IMR-90 (cell line): Measurements from ENCODE around the gene ACTRT2.

Experiments
- BHLHE40 ChIP-seq: fragments of 150-350 bp; IDR thresholded peaks from 2 replicates; pipeline ENCODE4 v1.6.1; 2016; ENCODE audit warnings: mild to moderate bottlenecking, low read depth, low read length
- CEBPB ChIP-seq: IDR thresholded peaks from 2 replicates; pipeline ENCODE4 v1.6.1; 2012; ENCODE audit warnings: low read depth, low read length, improper control_type of control experiment
- FOS ChIP-seq: fragments of 150-350 bp; IDR thresholded peaks from 2 replicates; pipeline ENCODE4 v1.6.1; 2016; ENCODE audit warnings: low read depth, low read length
- MAFK ChIP-seq: IDR thresholded peaks from 2 replicates; pipeline ENCODE4 v1.6.1; 2012; ENCODE audit warnings: low read depth, low read length, improper control_type of control experiment
- MAZ ChIP-seq: IDR thresholded peaks from 2 replicates; pipeline ENCODE4 v1.6.1; 2012; ENCODE audit warnings: low read depth, mild to moderate bottlenecking, low read length, improper control_type of control experiment, moderate library complexity, borderline replicate concordance
- MXI1 ChIP-seq: IDR thresholded peaks from 2 replicates; pipeline ENCODE4 v1.6.1; 2012; ENCODE audit warnings: low read depth, mild to moderate bottlenecking, low read length, moderate library complexity, borderline replicate concordance
- POLR2A ChIP-seq: IDR thresholded peaks from 2 replicates; pipeline ENCODE4 v1.6.1; 2012; ENCODE audit warnings: mild to moderate bottlenecking, low read depth, low read length
- RAD21 ChIP-seq: IDR thresholded peaks from 2 replicates; pipeline ENCODE4 v1.6.1; 2012; ENCODE audit warnings: low read length, improper control_type of control experiment
- RCOR1 ChIP-seq: IDR thresholded peaks from 2 replicates; pipeline ENCODE4 v1.6.1; 2012; ENCODE audit warnings: mild to moderate bottlenecking, low read length, improper control_type of control experiment; ENCODE audit not compliant: insufficient replicate concordance
- RFX5 ChIP-seq: IDR thresholded peaks from 2 replicates; pipeline ENCODE4 v1.8.0; 2012; ENCODE audit warnings: low read depth, mild to moderate bottlenecking, low read length, moderate library complexity
- SMC3 ChIP-seq: fragments of 150-350 bp; IDR thresholded peaks from 2 replicates; pipeline ENCODE4 v1.6.1; 2016; ENCODE audit warnings: low read depth, mild to moderate bottlenecking, antibody characterized with exemption, low read length, moderate library complexity
- TF ChIP-seq, protein P1 (sequence below): fragments of 150-350 bp; IDR thresholded peaks from 2 replicates; pipeline ENCODE4 v1.6.1; 2017; ENCODE audit warnings: mild to moderate bottlenecking, antibody characterized with exemption, low read length, low read depth
- TF ChIP-seq, protein P2 (sequence below): conservative IDR thresholded peaks from 2 replicates; pipeline ENCODE4 v1.5.1; 2012; ENCODE audit warnings: mild to moderate bottlenecking, low read depth, low read length, improper control_type of control experiment
- TF ChIP-seq, protein P3 (sequence below): fragments of 150-350 bp; IDR thresholded peaks from 2 replicates; pipeline ENCODE4 v1.6.1; 2016; ENCODE audit warnings: low read depth, mild to moderate bottlenecking, low read length, moderate library complexity, borderline replicate concordance

DNA sequence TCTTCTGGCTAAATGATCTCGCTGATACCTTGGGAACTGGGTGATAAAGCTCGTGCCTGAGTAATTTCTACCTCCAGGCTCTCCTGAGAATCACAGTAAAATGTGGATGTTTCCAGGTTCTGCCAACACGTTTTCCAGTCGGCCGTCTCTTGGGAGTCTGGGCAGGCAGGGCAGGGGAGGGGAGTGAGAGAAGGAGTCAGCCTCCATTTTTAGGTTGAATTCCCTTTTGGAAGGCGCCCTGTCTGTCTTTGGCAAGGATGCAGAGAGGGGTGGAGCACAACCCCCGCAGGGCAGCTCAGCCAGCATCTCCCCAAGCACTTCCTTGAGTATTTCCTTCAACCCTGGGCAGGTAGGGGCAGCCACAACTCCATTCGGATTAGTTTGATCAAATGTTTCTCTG lies 15.5 kb upstream of the ACTRT2 start:
- TF ChIP-seq, protein P1, sequence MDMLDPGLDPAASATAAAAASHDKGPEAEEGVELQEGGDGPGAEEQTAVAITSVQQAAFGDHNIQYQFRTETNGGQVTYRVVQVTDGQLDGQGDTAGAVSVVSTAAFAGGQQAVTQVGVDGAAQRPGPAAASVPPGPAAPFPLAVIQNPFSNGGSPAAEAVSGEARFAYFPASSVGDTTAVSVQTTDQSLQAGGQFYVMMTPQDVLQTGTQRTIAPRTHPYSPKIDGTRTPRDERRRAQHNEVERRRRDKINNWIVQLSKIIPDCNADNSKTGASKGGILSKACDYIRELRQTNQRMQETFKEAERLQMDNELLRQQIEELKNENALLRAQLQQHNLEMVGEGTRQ, result no peak
- TF ChIP-seq, protein P2, sequence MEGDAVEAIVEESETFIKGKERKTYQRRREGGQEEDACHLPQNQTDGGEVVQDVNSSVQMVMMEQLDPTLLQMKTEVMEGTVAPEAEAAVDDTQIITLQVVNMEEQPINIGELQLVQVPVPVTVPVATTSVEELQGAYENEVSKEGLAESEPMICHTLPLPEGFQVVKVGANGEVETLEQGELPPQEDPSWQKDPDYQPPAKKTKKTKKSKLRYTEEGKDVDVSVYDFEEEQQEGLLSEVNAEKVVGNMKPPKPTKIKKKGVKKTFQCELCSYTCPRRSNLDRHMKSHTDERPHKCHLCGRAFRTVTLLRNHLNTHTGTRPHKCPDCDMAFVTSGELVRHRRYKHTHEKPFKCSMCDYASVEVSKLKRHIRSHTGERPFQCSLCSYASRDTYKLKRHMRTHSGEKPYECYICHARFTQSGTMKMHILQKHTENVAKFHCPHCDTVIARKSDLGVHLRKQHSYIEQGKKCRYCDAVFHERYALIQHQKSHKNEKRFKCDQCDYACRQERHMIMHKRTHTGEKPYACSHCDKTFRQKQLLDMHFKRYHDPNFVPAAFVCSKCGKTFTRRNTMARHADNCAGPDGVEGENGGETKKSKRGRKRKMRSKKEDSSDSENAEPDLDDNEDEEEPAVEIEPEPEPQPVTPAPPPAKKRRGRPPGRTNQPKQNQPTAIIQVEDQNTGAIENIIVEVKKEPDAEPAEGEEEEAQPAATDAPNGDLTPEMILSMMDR, result no peak
- TF ChIP-seq RAD21 (no peak), POLR2A (no peak), RFX5 (no peak), SMC3 (no peak), RCOR1 (no peak), MAFK (no peak), BHLHE40 (no peak), FOS (no peak), MXI1 (no peak), CEBPB (no peak), MAZ (no peak)
- TF ChIP-seq, protein P3, sequence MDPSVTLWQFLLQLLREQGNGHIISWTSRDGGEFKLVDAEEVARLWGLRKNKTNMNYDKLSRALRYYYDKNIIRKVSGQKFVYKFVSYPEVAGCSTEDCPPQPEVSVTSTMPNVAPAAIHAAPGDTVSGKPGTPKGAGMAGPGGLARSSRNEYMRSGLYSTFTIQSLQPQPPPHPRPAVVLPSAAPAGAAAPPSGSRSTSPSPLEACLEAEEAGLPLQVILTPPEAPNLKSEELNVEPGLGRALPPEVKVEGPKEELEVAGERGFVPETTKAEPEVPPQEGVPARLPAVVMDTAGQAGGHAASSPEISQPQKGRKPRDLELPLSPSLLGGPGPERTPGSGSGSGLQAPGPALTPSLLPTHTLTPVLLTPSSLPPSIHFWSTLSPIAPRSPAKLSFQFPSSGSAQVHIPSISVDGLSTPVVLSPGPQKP, result no peak
